Endodermal cell (in vitro differentiated cells): ENCODE measurements around the gene AQP1. TPM values are rescaled to one million over a fixed set of nuclear protein-coding genes. Genes with fewer than 3 reads are reported as not detected.
A peak's percentile ranks its signal among the peaks of the same experiment; 100 is the strongest.

Source experiments
- DNase-seq: peaks from one replicate; pipeline ENCODE4 v3.0.0-alpha.2; 2017
- H3K27ac ChIP-seq: 2 replicates; pipeline ENCODE4 v1.5.1; 2013; ENCODE audit warnings: mild to moderate bottlenecking, low read depth, low read length, moderate library complexity
- H3K27me3 ChIP-seq: 2 replicates; pipeline ENCODE4 v1.6.1; 2013; ENCODE audit warnings: mild to moderate bottlenecking, low read length, moderate library complexity; ENCODE audit not compliant: insufficient read depth, control insufficient read depth, poor library complexity, severe bottlenecking
- H3K36me3 ChIP-seq: 2 replicates; pipeline ENCODE4 v1.7.0; 2013; ENCODE audit warnings: mild to moderate bottlenecking, low read length, moderate library complexity; ENCODE audit not compliant: control insufficient read depth, insufficient read depth
- H3K4me1 ChIP-seq: one replicate; pipeline ENCODE4 v1.7.0; 2013; ENCODE audit warnings: low read length; ENCODE audit not compliant: control insufficient read depth, insufficient read depth
- H3K4me3 ChIP-seq: 2 replicates; pipeline ENCODE4 v1.5.1; 2013; ENCODE audit warnings: mild to moderate bottlenecking, low read length, moderate library complexity
- H3K9ac ChIP-seq: 2 replicates; pipeline ENCODE4 v1.6.1; 2013; ENCODE audit warnings: mild to moderate bottlenecking, low read length, moderate library complexity; ENCODE audit not compliant: poor library complexity, severe bottlenecking; ENCODE audit errors: extremely low read depth
- H3K9me3 ChIP-seq: 2 replicates; pipeline ENCODE4 v1.6.1; 2013; ENCODE audit warnings: mild to moderate bottlenecking, low read length, moderate library complexity; ENCODE audit not compliant: control insufficient read depth
- H3K27ac Mint-ChIP-seq: 2 replicates; pipeline ENCODE4 v1.8.0; 2020; ENCODE audit warnings: mixed read lengths
- H3K27me3 Mint-ChIP-seq: 2 replicates; pipeline ENCODE4 v1.8.0; 2021; ENCODE audit warnings: mild to moderate bottlenecking, mixed read lengths; ENCODE audit not compliant: insufficient read depth
- H3K36me3 Mint-ChIP-seq: 2 replicates; pipeline ENCODE4 v1.8.0; 2020; ENCODE audit warnings: low read depth, mixed read lengths
- H3K4me1 Mint-ChIP-seq: 2 replicates; pipeline ENCODE4 v1.8.0; 2020; ENCODE audit warnings: mixed read lengths
- H3K4me3 Mint-ChIP-seq: 2 replicates; pipeline ENCODE4 v1.8.0; 2020; ENCODE audit warnings: mild to moderate bottlenecking, moderate library complexity, mixed read lengths
- H3K9me3 Mint-ChIP-seq: 2 replicates; pipeline ENCODE4 v1.8.0; 2020; ENCODE audit warnings: mild to moderate bottlenecking, mixed read lengths
- CTCF ChIP-seq: fragments of 200-600 bp; sonication (generic); conservative IDR thresholded peaks from 2 replicates; pipeline ENCODE4 v1.5.0; 2021; ENCODE audit warnings: antibody characterized with exemption, mild to moderate bottlenecking
- WGBS, 2 experiments: methylation state at CpG; one replicate each; pipeline versions ENCODE4 v1.1.5 to v1.1.7; 2013; ENCODE audit warnings: missing lambda C conversion rate in 2 of 2, mixed read lengths in 1 of 2; ENCODE audit not compliant: insufficient coverage in 1 of 2, insufficient read length in 1 of 2; 5-methylcytosine and 5-hydroxymethylcytosine counted together
- total RNA-seq, 2 donors: library from RNA; stranded (reverse); fragmentation: NEBNext Ultra II Directional in 1 of 2; extraction: Animal tissue kit (Norgen Biotek cat#: 25700) in 1 of 2; gene quantifications; 2 replicates in 1 of 2; 3 replicates in 1 of 2; pipeline ENCODE4 v1.2.1, GENCODE V29; 2021

Gene AQP1
- total RNA-seq, 2 donors from 2014 or later = 0.26 to 0.91 TPM

- Mint-ChIP-seq H3K27ac (no peak overlapping the region), H3K27me3 (peaks cover 16% of the 10 kb centered on the region), H3K4me1 (peaks cover 15% of the 10 kb centered on the region), H3K9me3 (peaks cover 5% of the 10 kb centered on the region), H3K36me3 (no peaks in the 10 kb centered on the region), H3K4me3 (no peak overlapping the region)
- Histone ChIP-seq H3K9ac (no peak overlapping the region), H3K4me3 (no peak overlapping the region), H3K9me3 (no peaks in the 10 kb centered on the region), H3K27me3 (no peaks in the 10 kb centered on the region), H3K27ac (no peak overlapping the region), H3K36me3 (no peaks in the 10 kb centered on the region), H3K4me1 (no peaks in the 10 kb centered on the region)
- 92 to 93% methylated on average over 6 to 9 of the region's 9 CpGs for WGBS, 2 experiments
- TF ChIP-seq CTCF = no peak
- DNase-seq = no peak
These were observed 20.4 kb downstream of the AQP1 start for GRCh38 chr7:30931929-30932540.

GRCh38 chr7:30932562-30932961 lies 20.9 kb downstream of the AQP1 start:
- Histone ChIP-seq H3K27ac (no peak overlapping the region), H3K4me3 (no peak overlapping the region), H3K36me3 (no peaks in the 10 kb centered on the region), H3K27me3 (no peaks in the 10 kb centered on the region), H3K4me1 (no peaks in the 10 kb centered on the region), H3K9ac (no peak overlapping the region), H3K9me3 (no peaks in the 10 kb centered on the region)
- Mint-ChIP-seq H3K4me1 (peaks cover 15% of the 10 kb centered on the region), H3K27me3 (peaks cover 16% of the 10 kb centered on the region), H3K9me3 (peaks cover 4% of the 10 kb centered on the region), H3K27ac (no peak overlapping the region), H3K4me3 (no peak overlapping the region), H3K36me3 (no peaks in the 10 kb centered on the region)
- DNase-seq = no peak
- TF ChIP-seq CTCF = no peak
- WGBS, 2 experiments = 92 to 97% methylated on average over 5 to 6 of the region's 6 CpGs

GRCh38 chr7:30933124-30933974 lies 21.7 kb downstream of the AQP1 start:
- Histone ChIP-seq H3K4me1 (no peaks in the 10 kb centered on the region), H3K36me3 (no peaks in the 10 kb centered on the region), H3K4me3 (no peak overlapping the region), H3K9ac (no peak overlapping the region), H3K27ac (no peak overlapping the region), H3K27me3 (no peaks in the 10 kb centered on the region), H3K9me3 (no peaks in the 10 kb centered on the region)
- Mint-ChIP-seq H3K9me3 (no peaks in the 10 kb centered on the region), H3K27me3 (peaks cover 15% of the 10 kb centered on the region), H3K36me3 (no peaks in the 10 kb centered on the region), H3K4me1 (peaks cover 15% of the 10 kb centered on the region), H3K4me3 (no peak overlapping the region), H3K27ac (no peak overlapping the region)
- peak; percentile 90 for DNase-seq
- no peak for TF ChIP-seq CTCF
- 70 to 87% methylated on average over 16 to 26 of the region's 26 CpGs for WGBS, 2 experiments
